HepG2 (cell line): ENCODE results near the gene RASD1. TPM values are rescaled to one million over a fixed set of nuclear protein-coding genes. Genes with fewer than 3 reads are reported as not detected.

Experiments used
- ATF4 ChIP-seq, 2 experiments: fragments of 450-650 bp in 1 of 2; sonication (generic) in 1 of 2; formaldehyde crosslinking; IDR thresholded peaks; 2 replicates each; pipeline versions ENCODE4 v1.5.0 to v1.8.0; 2020 to 2022; ENCODE audit warnings: mild to moderate bottlenecking in 1 of 2, missing genetic modification reagents in 1 of 2
- FOXP1 ChIP-seq, 2 experiments: fragments of 450-650 bp in 1 of 2; IDR thresholded peaks; 2 replicates each; pipeline ENCODE4 v1.6.1; 2017 to 2018; ENCODE audit warnings: antibody characterized with exemption in 1 of 2
- HBP1 ChIP-seq: IDR thresholded peaks from 2 replicates; pipeline ENCODE4 v1.6.1; 2016; ENCODE audit warnings: low read depth, control low read depth
- KLF9 ChIP-seq: IDR thresholded peaks from 2 replicates; pipeline ENCODE4 v1.6.1; 2016; ENCODE audit warnings: low read depth
- MEF2D ChIP-seq: sonication (generic); formaldehyde crosslinking; IDR thresholded peaks from 2 replicates; pipeline ENCODE4 v1.5.1; 2020; ENCODE audit warnings: mild to moderate bottlenecking, missing genetic modification reagents
- NPAS2 ChIP-seq: sonication (generic); formaldehyde crosslinking; IDR thresholded peaks from 2 replicates; pipeline ENCODE4 v1.8.0; 2022; ENCODE audit warnings: mild to moderate bottlenecking, missing genetic modification reagents, borderline replicate concordance
- PRDM4 ChIP-seq: sonication (generic); formaldehyde crosslinking; IDR thresholded peaks from 2 replicates; pipeline ENCODE4 v1.9.0; 2021; ENCODE audit warnings: missing genetic modification reagents, borderline replicate concordance
- RNF219 ChIP-seq: sonication (generic); formaldehyde crosslinking; IDR thresholded peaks from 2 replicates; pipeline ENCODE4 v1.5.0; 2020; ENCODE audit warnings: mild to moderate bottlenecking, missing genetic modification reagents
- ZBTB21 ChIP-seq: sonication (generic); formaldehyde crosslinking; IDR thresholded peaks from 2 replicates; pipeline ENCODE4 v1.4.0; 2020; ENCODE audit warnings: missing genetic modification reagents
- ZNF142 ChIP-seq: sonication (generic); formaldehyde crosslinking; IDR thresholded peaks from 2 replicates; pipeline ENCODE4 v1.4.0; 2020; ENCODE audit warnings: missing genetic modification reagents
- ZNF329 ChIP-seq: sonication (generic); formaldehyde crosslinking; IDR thresholded peaks from 2 replicates; pipeline ENCODE4 v1.9.0; 2021; ENCODE audit warnings: low read depth, mild to moderate bottlenecking, missing genetic modification reagents
- ZNF383 ChIP-seq: sonication (generic); formaldehyde crosslinking; IDR thresholded peaks from 2 replicates; pipeline ENCODE4 v1.4.0; 2020; ENCODE audit warnings: missing genetic modification reagents, mild to moderate bottlenecking, borderline replicate concordance
- ZNF841 ChIP-seq: sonication (generic); formaldehyde crosslinking; IDR thresholded peaks from 2 replicates; pipeline ENCODE4 v1.8.1; 2023; ENCODE audit warnings: missing genetic modification reagents, borderline replicate concordance
- ZNF878 ChIP-seq: sonication (generic); formaldehyde crosslinking; IDR thresholded peaks from 2 replicates; pipeline ENCODE4 v1.8.1; 2023; ENCODE audit warnings: mild to moderate bottlenecking, missing genetic modification reagents, moderate library complexity
- ZNF883 ChIP-seq: sonication (generic); formaldehyde crosslinking; IDR thresholded peaks from 2 replicates; pipeline ENCODE4 v1.5.1; 2020; ENCODE audit warnings: mild to moderate bottlenecking, missing genetic modification reagents; ENCODE audit errors: not compliant biosample characterization
- polyA plus RNA-seq, 8 experiments: library from polyadenylated mRNA; depleted of rRNA in 3 of 8; stranded (reverse) in 7 of 8; unstranded in 1 of 8; fragments of >200 nt; fragmentation: Illumina TruSeq in 4 of 8; extraction: Trizol in 4 of 8; gene quantifications; 2 replicates each; pipeline versions ENCODE4 v1.2.1 to v1.2.3, GENCODE V29; 2011 to 2016; ENCODE audit warnings: low read depth in 4 of 8, missing spikeins in 1 of 8, mixed read lengths in 1 of 8; ENCODE audit not compliant: insufficient read depth in 1 of 8
- total RNA-seq, 5 experiments: library from RNA; depleted of rRNA; stranded (reverse); fragments of >200 nt; fragmentation: Illumina TruSeq; extraction: Trizol; gene quantifications; 2 replicates each; pipeline ENCODE4 v1.2.3, GENCODE V29; 2016; ENCODE audit warnings: low read depth in 1 of 5

Gene RASD1
- total and polyA plus RNA-seq, 2 of the 13 experiments (the other 11 are each of a cell fraction or from before 2014, with no cell fraction given), result 1.6 to 4.2 TPM

GRCh38 chr17:17462048-17462824, 34.0 kb downstream of the RASD1 start (continued):
- no peak for TF ChIP-seq PRDM4 (CRISPR knock-in tag)
- 0 out of 2 replicates have a peak, but pooled peaks have one; percentile 70 for TF ChIP-seq ZNF878 (CRISPR knock-in tag)
- TF ChIP-seq ZNF329 (CRISPR knock-in tag), result peak; percentile 61; the same call in 1 of the 2 replicates
- no peak for TF ChIP-seq FOXP1 (IDR thresholded peaks at IDR 0.05)
- peak; percentile 87 for TF ChIP-seq FOXP1 (CRISPR knock-in tag; IDR thresholded peaks at IDR 0.05)
- no peak for TF ChIP-seq ZNF142 (CRISPR knock-in tag)
- TF ChIP-seq HBP1, result no peak
- TF ChIP-seq ZBTB21 (CRISPR knock-in tag), result no peak
- no peak for TF ChIP-seq RNF219 (CRISPR knock-in tag)
- peak; percentile 88 for TF ChIP-seq MEF2D (CRISPR knock-in tag)
- TF ChIP-seq NPAS2 (CRISPR knock-in tag), result no peak
- no peak for TF ChIP-seq ATF4 (CRISPR knock-in tag; IDR thresholded peaks at IDR 0.05)
- no peak for TF ChIP-seq ZNF883 (CRISPR knock-in tag)
- no peak for TF ChIP-seq ZNF841 (CRISPR knock-in tag)
- no peak for TF ChIP-seq ZNF383 (CRISPR knock-in tag)
- TF ChIP-seq KLF9 (CRISPR knock-in tag), result no peak
